Activated B cell treated with CpG ODN at 0.5 μM for 24 hours (primary cell): Measurements from ENCODE around the gene LCE1F. TPM values are rescaled to one million over a fixed set of nuclear protein-coding genes. Genes with fewer than 3 reads are reported as not detected.

ENCODE experiments used
- ATAC-seq: fragments of 200-7000 bp; cut with Tn5 transposase; one replicate; pipeline ENCODE4 v1.10.0; 2021; ENCODE audit warnings: low read depth, mild to moderate bottlenecking, moderate library complexity
- CTCF ChIA-PET: fragments of 350-600 bp; sonication (Branson Sonifier 250); formaldehyde crosslinking; loops from one replicate; lab custom pipeline; 2021; ENCODE audit warnings: antibody characterized with exemption; lab: Charles Lee
- POLR2A ChIA-PET: fragments of 350-600 bp; sonication (Branson Sonifier 250); formaldehyde crosslinking; loops from one replicate; lab custom pipeline; 2021; ENCODE audit warnings: antibody characterized with exemption; lab: Charles Lee
- DNase-seq: peaks from one replicate; pipeline ENCODE4 v3.0.0; 2022
- H3K27ac Mint-ChIP-seq: one replicate; pipeline ENCODE4 v1.8.0; 2020; ENCODE audit warnings: mixed read lengths
- H3K27me3 Mint-ChIP-seq: one replicate; pipeline ENCODE4 v1.8.0; 2021; ENCODE audit warnings: mixed read lengths
- H3K36me3 Mint-ChIP-seq: one replicate; pipeline ENCODE4 v1.8.0; 2021; ENCODE audit warnings: low read depth, mixed read lengths
- H3K4me1 Mint-ChIP-seq: one replicate; pipeline ENCODE4 v1.8.0; 2021; ENCODE audit warnings: mixed read lengths
- H3K4me3 Mint-ChIP-seq: one replicate; pipeline ENCODE4 v1.8.0; 2020; ENCODE audit warnings: mild to moderate bottlenecking, mixed read lengths
- H3K9me3 Mint-ChIP-seq: one replicate; pipeline ENCODE4 v1.8.0; 2020; ENCODE audit warnings: mixed read lengths
- intact Hi-C: fragments of 100-400 bp; cut with micrococcal nuclease; formaldehyde crosslinking; loops from one replicate; pipeline ENCODE4 v1.15.1; 2024
- total RNA-seq: library from RNA; stranded (reverse); gene quantifications from 2 replicates; pipeline ENCODE4 v1.2.3, GENCODE V29; 2022
- TF ChIP-seq, protein P1 (sequence below): fragments of 200-600 bp; IDR thresholded peaks from one replicate; pipeline ENCODE4 v1.8.0; 2022; ENCODE audit warnings: antibody characterized with exemption, mild to moderate bottlenecking

LCE1F gene
- total RNA-seq, 1 donor from 2014 or later = not detected

DNA sequence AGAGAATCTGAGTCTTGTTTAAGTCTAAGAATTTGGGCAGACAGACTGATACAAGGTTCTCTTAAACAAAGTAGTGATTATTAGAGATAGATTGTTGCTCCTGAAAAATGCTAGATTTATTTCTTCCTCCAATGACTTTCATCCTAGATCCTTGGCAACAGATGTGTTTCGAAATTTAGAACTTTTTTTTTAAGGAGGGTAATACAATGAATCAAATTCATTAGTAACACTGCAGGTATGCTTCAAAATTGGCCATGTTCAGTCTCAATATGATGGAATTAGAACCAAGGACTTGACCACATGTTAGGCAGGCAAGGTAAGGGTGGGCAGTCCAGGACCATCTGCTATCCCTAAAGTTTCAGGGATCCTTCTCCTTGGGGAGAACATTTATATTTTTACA is 4.5 kb upstream of the LCE1F start:
- Mint-ChIP-seq H3K27ac (no peak overlapping the region), H3K4me1 (no peaks in the 10 kb centered on the region), H3K36me3 (no peaks in the 10 kb centered on the region), H3K9me3 (peaks cover 5% of the 10 kb centered on the region), H3K4me3 (no peak overlapping the region), H3K27me3 (peaks cover 12% of the 10 kb centered on the region)
- ChIA-PET CTCF (no interaction called here), POLR2A (no interaction called here)
- ATAC-seq = no peak
- no peak for DNase-seq
- TF ChIP-seq, protein P1, sequence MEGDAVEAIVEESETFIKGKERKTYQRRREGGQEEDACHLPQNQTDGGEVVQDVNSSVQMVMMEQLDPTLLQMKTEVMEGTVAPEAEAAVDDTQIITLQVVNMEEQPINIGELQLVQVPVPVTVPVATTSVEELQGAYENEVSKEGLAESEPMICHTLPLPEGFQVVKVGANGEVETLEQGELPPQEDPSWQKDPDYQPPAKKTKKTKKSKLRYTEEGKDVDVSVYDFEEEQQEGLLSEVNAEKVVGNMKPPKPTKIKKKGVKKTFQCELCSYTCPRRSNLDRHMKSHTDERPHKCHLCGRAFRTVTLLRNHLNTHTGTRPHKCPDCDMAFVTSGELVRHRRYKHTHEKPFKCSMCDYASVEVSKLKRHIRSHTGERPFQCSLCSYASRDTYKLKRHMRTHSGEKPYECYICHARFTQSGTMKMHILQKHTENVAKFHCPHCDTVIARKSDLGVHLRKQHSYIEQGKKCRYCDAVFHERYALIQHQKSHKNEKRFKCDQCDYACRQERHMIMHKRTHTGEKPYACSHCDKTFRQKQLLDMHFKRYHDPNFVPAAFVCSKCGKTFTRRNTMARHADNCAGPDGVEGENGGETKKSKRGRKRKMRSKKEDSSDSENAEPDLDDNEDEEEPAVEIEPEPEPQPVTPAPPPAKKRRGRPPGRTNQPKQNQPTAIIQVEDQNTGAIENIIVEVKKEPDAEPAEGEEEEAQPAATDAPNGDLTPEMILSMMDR = no peak
- intact Hi-C loops = no loop called here

DNA sequence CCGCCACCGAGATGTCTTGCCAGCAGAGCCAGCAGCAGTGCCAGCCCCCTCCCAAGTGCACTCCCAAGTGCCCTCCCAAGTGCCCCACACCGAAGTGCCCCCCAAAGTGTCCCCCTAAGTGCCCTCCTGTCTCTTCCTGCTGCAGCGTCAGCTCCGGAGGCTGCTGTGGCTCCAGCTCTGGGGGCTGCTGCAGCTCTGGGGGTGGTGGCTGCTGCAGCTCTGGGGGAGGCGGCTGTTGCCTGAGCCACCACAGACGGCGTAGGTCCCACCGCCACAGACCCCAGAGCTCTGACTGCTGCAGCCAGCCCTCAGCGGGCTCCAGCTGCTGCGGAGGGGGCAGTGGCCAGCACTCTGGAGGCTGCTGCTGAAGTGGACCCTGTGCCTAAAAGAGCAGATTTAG is 1.4 kb downstream of the LCE1F start:
- peaks cover 27% of the 10 kb centered on the region for H3K27me3 Mint-ChIP-seq
- no peaks in the 10 kb centered on the region for H3K36me3 Mint-ChIP-seq
- no peak overlapping the region for H3K27ac Mint-ChIP-seq
- no peak overlapping the region for H3K4me3 Mint-ChIP-seq
- H3K4me1 Mint-ChIP-seq = no peaks in the 10 kb centered on the region
- DNase-seq (no peak), ATAC-seq (no peak)
- TF ChIP-seq, protein P1 = no peak
- POLR2A ChIA-PET = no interaction called here
- H3K9me3 Mint-ChIP-seq = peaks cover 5% of the 10 kb centered on the region
- intact Hi-C loops = no loop called here
- CTCF ChIA-PET = no interaction called here

DNA sequence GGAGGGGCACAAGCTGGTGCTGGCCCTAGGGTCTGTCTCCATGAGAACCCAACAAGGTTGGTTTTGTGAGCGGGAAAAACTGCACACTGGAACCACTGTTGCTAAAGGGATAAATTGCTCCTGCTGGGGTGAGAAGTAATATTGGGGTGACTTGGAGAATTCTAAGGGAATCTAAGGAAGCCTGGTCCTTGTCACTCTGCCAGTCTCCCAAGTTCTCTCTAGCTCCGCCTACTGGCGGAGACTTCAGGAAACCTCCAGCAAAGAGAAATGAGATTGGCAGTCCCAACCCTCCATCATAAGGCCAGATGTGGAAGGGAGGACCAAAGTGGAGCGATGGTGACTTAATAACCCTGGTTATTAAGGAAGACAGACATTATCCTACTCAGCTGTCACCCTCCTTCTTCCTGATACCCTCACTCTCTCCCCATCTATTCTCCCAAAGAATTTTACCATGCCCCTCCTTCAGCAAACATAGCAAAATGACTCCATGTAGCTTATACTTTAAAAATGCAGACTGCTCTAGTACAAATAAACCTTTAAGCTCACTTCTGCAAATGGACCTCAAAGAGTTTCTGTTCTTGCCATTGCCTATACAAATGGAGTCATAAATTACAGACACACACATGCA is 2.7 kb downstream of the LCE1F start:
- peaks cover 25% of the 10 kb centered on the region for H3K27me3 Mint-ChIP-seq

DNA sequence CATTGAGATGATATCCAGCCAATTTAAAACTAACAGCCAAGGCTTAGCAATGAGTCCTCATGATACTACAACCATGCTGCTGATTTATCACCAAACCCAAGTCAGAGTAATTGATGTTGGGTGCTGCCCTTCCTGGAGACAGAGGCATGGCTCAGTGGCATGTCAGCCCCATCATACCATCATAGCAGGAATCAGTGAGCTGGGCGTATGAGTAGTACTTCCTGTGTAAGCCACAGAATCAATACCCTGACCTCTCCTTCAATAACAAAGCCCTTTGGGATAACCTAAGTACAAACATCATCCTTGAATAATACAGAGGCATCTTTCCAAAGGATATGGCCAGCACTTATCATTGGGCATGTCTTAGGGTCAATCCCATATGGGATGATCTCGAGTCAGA is 8.2 kb downstream of the LCE1F start:
- Mint-ChIP-seq H3K27ac (no peak overlapping the region), H3K9me3 (no peaks in the 10 kb centered on the region), H3K4me1 (no peaks in the 10 kb centered on the region), H3K36me3 (no peaks in the 10 kb centered on the region), H3K4me3 (no peak overlapping the region), H3K27me3 (peaks cover 29% of the 10 kb centered on the region)
- no peak for ATAC-seq
- TF ChIP-seq, protein P1 = no peak
- CTCF ChIA-PET = no interaction called here
- POLR2A ChIA-PET = no interaction called here
- DNase-seq = no peak
- intact Hi-C loops = no loop called here

More for the DNA sequence above, 2.7 kb downstream of the LCE1F start:
- Mint-ChIP-seq H3K4me1 (no peaks in the 10 kb centered on the region), H3K9me3 (no peaks in the 10 kb centered on the region), H3K27ac (no peak overlapping the region), H3K36me3 (no peaks in the 10 kb centered on the region), H3K4me3 (no peak overlapping the region)
- CTCF ChIA-PET = no interaction called here
- TF ChIP-seq, protein P1 = no peak
- intact Hi-C loops = no loop called here
- DNase-seq (no peak), ATAC-seq (no peak)
- POLR2A ChIA-PET = no interaction called here

DNA sequence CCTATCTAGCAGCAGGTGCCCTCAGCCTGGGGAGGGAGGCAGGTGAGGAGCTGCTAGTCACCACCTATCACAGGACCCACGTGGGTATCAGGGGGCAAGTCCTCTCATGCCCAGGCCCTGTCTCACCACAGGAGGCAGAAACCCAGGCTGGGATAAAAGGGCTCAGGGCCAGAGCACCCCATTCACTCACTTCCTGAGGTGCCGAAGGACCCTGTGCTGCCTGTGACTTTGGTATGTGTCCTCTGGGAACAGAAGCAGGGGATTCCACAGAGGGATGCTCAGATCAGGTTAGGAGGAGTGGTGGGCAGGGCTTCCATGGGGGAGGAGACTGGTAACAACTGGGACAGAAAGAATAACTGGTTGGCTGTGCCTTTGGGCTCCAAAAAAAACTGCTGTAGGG is 11.1 kb downstream of the LCE1F start, which contains the start of gene LCE1E:
LCE1E (plus strand) TSS at position 181 of the 400 bp plus-strand sequence. CDS start 1,043 bp downstream, outside the sequence.
- ChIA-PET POLR2A (no interaction called here), CTCF (no interaction called here)
- no peaks in the 10 kb centered on the region for H3K36me3 Mint-ChIP-seq
- no peaks in the 10 kb centered on the region for H3K4me1 Mint-ChIP-seq
- DNase-seq (no peak), ATAC-seq (no peak)
- no peak within 1 kb of the TSS for H3K4me3 Mint-ChIP-seq
- no peaks in the 10 kb centered on the region for H3K9me3 Mint-ChIP-seq
- H3K27me3 Mint-ChIP-seq = peaks cover 26% of the 10 kb centered on the region
- intact Hi-C loops = no loop called here
- H3K27ac Mint-ChIP-seq = no peak within 1 kb of the TSS
- TF ChIP-seq, protein P1 = no peak
